Adipocyte (in vitro differentiated cells): ENCODE measurements around the gene EIF3L.

Source experiments
- DNase-seq: peaks from one replicate; pipeline ENCODE4 v3.0.0-alpha.2; 2015; ENCODE audit warnings: low read depth
- H3K27me3 ChIP-seq: replicated peaks from 2 replicates; pipeline ENCODE4 v1.7.0; 2013; ENCODE audit warnings: mild to moderate bottlenecking, low read length, moderate library complexity; ENCODE audit not compliant: control insufficient read depth, insufficient read depth
- H3K36me3 ChIP-seq: 2 replicates; pipeline ENCODE4 v1.7.0; 2013; ENCODE audit warnings: low read length, mild to moderate bottlenecking, moderate library complexity; ENCODE audit not compliant: control insufficient read depth, insufficient read depth, severe bottlenecking
- H3K4me1 ChIP-seq: 2 replicates; pipeline ENCODE4 v1.7.0; 2013; ENCODE audit warnings: mild to moderate bottlenecking, low read length, moderate library complexity; ENCODE audit not compliant: control insufficient read depth, insufficient read depth
- H3K4me3 ChIP-seq: 2 replicates; pipeline ENCODE4 v1.7.0; 2013; ENCODE audit warnings: mild to moderate bottlenecking, low read length, moderate library complexity
- H3K9ac ChIP-seq: 2 replicates; pipeline ENCODE4 v1.7.0; 2013; ENCODE audit warnings: mild to moderate bottlenecking, low read length, moderate library complexity
- H3K9me3 ChIP-seq: 2 replicates; pipeline ENCODE4 v1.7.0; 2013; ENCODE audit warnings: mild to moderate bottlenecking, low read length, moderate library complexity; ENCODE audit not compliant: control insufficient read depth

EIF3L gene

GRCh38 chr22:37925330-37925729, 76.1 kb downstream of the EIF3L start:
- H3K9ac ChIP-seq: no peak overlapping the region
- peaks cover 79% of the 10 kb centered on the region for H3K36me3 ChIP-seq
- DNase-seq: no peak

DNA sequence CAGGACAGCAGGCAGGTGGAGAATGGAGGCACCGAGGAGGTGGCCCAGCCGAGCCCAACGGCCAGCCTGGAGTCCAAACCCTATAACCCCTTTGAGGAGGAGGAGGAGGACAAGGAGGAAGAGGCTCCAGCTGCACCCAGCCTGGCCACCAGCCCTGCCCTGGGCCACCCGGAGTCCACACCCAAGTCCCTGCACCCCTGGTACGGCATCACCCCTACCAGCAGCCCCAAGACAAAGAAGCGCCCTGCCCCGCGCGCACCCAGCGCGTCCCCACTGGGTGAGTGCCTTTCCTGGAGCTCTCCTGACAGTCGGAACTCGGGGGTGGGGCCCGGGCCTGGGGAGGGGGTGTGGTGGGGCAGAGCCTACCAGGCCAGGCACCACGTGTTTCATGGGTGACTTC, 76.5 kb downstream of the EIF3L start:
- H3K4me1 ChIP-seq: peaks cover 17% of the 10 kb centered on the region
- peaks cover 77% of the 10 kb centered on the region for H3K36me3 ChIP-seq
- DNase-seq: no peak
- H3K27me3 ChIP-seq: no peaks in the 10 kb centered on the region
- no peak overlapping the region for H3K9ac ChIP-seq
- H3K4me3 ChIP-seq: no peak overlapping the region
- H3K9me3 ChIP-seq: no peaks in the 10 kb centered on the region

More at GRCh38 chr22:37925330-37925729, 76.1 kb downstream of the EIF3L start:
- no peak overlapping the region for H3K4me3 ChIP-seq
- H3K4me1 ChIP-seq: peaks cover 12% of the 10 kb centered on the region
- no peaks in the 10 kb centered on the region for H3K27me3 ChIP-seq
- no peaks in the 10 kb centered on the region for H3K9me3 ChIP-seq

DNA sequence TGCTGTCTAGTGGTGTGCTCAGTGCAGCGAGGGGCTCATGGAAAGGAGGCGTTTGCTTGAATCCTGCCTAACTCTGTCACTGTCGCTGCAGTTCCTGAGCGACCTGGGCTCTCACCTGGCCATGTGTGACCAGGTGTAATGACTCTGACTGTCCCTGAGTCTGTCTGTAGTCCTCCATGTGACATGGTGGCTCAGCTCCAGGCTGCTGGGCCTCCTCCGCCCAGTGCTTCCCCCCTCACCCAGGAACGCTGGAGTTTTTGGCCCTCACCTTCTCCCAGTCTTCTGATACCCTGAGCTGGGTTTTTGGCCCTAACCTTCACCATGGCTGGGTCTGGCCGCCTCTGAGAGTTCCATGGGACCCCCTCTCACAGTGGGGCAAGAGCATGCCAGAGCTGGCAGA, 77.1 kb downstream of the EIF3L start:
- Histone ChIP-seq H3K4me3 (no peak overlapping the region), H3K27me3 (no peaks in the 10 kb centered on the region), H3K4me1 (peaks cover 22% of the 10 kb centered on the region), H3K9ac (no peak overlapping the region), H3K9me3 (no peaks in the 10 kb centered on the region), H3K36me3 (peaks cover 72% of the 10 kb centered on the region)
- no peak for DNase-seq

GRCh38 chr22:37926771-37927636, 77.8 kb downstream of the EIF3L start:
- Histone ChIP-seq H3K4me1 (peaks cover 28% of the 10 kb centered on the region), H3K9me3 (no peaks in the 10 kb centered on the region), H3K27me3 (no peaks in the 10 kb centered on the region), H3K4me3 (no peak overlapping the region), H3K9ac (no peak overlapping the region), H3K36me3 (peaks cover 72% of the 10 kb centered on the region)
- no peak for DNase-seq

DNA sequence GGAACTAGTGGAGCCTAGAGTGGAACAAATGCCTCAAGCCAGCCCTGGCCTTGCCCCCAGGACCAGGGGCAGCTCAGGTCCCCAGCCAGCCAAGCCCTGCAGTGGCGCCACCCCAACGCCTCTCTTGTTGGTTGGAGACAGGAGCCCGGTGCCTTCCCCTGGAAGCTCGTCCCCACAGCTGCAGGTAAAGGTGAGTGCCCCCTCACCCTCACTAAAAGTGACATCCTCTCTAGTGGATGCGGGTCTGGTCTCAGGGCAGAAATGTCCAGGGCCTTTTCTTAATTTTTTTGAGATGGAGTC, 78.4 kb downstream of the EIF3L start:
- Histone ChIP-seq H3K9me3 (no peaks in the 10 kb centered on the region), H3K9ac (no peak overlapping the region), H3K36me3 (peaks cover 78% of the 10 kb centered on the region), H3K4me1 (peaks cover 28% of the 10 kb centered on the region), H3K27me3 (no peaks in the 10 kb centered on the region), H3K4me3 (no peak overlapping the region)
- no peak for DNase-seq

GRCh38 chr22:37929390-37929789, 80.2 kb downstream of the EIF3L start:
- DNase-seq: no peak
- Histone ChIP-seq H3K36me3 (peaks cover 72% of the 10 kb centered on the region), H3K27me3 (no peaks in the 10 kb centered on the region), H3K4me1 (peaks cover 42% of the 10 kb centered on the region), H3K9me3 (no peaks in the 10 kb centered on the region), H3K4me3 (no peak overlapping the region), H3K9ac (no peak overlapping the region)

DNA sequence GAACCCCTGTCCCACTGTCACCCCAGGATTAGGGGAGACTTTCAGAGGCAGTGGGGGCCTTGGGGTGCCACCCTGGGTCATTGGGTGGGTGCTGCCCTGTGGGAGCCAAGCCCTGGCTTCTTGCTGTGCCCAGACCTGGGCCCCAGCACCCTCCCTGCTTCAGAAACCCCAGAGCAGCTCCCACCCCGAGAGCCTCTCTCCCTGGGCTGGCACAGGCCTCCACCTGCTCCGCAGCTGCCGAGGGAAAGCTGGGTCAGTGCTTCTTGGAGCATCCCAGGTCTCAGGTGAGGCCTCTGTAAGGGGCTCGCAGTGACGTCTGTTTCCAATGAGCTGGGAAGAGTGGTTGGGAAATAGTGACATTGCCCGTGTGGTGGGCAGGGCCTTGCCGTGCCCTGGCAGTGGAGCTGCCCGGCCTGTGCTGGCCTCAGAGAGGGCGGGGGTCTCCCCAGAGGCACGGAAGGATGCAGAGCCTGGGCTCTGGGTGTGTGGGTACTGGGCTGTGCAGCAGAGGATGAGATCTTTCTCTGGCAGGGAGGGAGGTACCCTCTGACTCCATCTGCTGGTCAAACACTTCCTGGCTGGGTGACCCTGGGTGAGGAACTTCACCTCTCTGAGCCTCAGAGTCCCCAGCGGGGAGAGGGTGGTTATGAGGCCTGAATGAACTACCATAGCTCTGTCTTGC, 81.2 kb downstream of the EIF3L start:
- Histone ChIP-seq H3K27me3 (no peaks in the 10 kb centered on the region), H3K36me3 (peaks cover 62% of the 10 kb centered on the region), H3K9ac (peak overlapping the region; percentile 27), H3K4me3 (no peak overlapping the region), H3K9me3 (no peaks in the 10 kb centered on the region), H3K4me1 (peaks cover 34% of the 10 kb centered on the region)
- peak; percentile 41 for DNase-seq

- H3K9me3 ChIP-seq: no peaks in the 10 kb centered on the region
- no peaks in the 10 kb centered on the region for H3K27me3 ChIP-seq
- DNase-seq: no peak
- no peak overlapping the region for H3K4me3 ChIP-seq
- H3K9ac ChIP-seq: peak overlapping the region; percentile 27
- peaks cover 31% of the 10 kb centered on the region for H3K4me1 ChIP-seq
- H3K36me3 ChIP-seq: peaks cover 58% of the 10 kb centered on the region
Observed at GRCh38 chr22:37930952-37931440, 81.8 kb downstream of the EIF3L start.

- no peak for DNase-seq
- Histone ChIP-seq H3K4me3 (no peak overlapping the region), H3K36me3 (peaks cover 55% of the 10 kb centered on the region), H3K9ac (no peak overlapping the region), H3K4me1 (peaks cover 31% of the 10 kb centered on the region), H3K9me3 (no peaks in the 10 kb centered on the region), H3K27me3 (no peaks in the 10 kb centered on the region)
Observed at GRCh38 chr22:37931893-37932389, 82.7 kb downstream of the EIF3L start.

GRCh38 chr22:37932401-37932800, 83.2 kb downstream of the EIF3L start:
- H3K36me3 ChIP-seq: peaks cover 54% of the 10 kb centered on the region
- no peak overlapping the region for H3K4me3 ChIP-seq
- no peaks in the 10 kb centered on the region for H3K9me3 ChIP-seq
- H3K27me3 ChIP-seq: no peaks in the 10 kb centered on the region
- no peak for DNase-seq
- peaks cover 31% of the 10 kb centered on the region for H3K4me1 ChIP-seq
- no peak overlapping the region for H3K9ac ChIP-seq

DNA sequence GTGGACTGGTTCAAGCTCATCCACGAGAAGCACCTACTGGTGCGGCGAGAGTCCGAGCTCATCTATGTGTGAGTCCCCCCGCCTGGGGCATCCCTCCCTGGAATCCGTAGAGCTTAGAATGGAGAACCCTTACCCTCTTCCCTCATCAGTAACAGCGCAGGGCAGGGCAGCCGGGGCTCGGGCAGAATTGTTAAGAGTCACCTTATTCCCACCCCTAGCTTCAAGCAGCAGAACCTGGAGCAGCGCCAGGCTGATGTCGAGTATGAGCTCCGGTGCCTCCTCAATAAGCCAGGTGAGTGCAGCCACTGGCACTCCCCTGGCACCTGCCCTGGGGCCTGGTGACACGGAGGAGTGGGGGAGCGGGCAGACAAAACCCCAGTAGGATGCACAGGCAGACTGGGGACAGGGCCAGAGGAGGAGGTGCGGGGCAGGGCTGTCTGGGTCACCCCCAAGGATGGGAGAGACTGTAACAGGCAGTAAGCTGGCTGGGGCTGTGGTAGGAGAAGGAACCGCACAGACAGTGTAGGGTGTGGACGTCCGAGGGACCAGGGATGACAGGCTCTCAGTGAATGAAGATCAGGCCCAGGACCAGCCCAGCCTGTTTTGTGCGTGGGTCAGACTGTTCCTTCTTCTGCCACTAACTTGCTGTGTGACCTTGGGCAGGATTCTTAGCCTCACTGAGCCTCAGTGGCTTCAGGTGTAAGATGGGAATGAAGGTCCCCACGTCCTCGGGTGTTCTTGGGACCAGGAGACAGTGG, 83.8 kb downstream of the EIF3L start:
- DNase-seq: no peak
- H3K36me3 ChIP-seq: peaks cover 56% of the 10 kb centered on the region

More for the DNA sequence above, 83.8 kb downstream of the EIF3L start:
- H3K9ac ChIP-seq: no peak overlapping the region
- no peak overlapping the region for H3K4me3 ChIP-seq
- no peaks in the 10 kb centered on the region for H3K27me3 ChIP-seq
- H3K9me3 ChIP-seq: no peaks in the 10 kb centered on the region
- H3K4me1 ChIP-seq: peaks cover 31% of the 10 kb centered on the region
